ENCODE measurements around the gene GIPC3. TPM values are rescaled to one million over a fixed set of nuclear protein-coding genes. Genes with fewer than 3 reads are reported as not detected.

GIPC3 gene
- total RNA-seq, 1 donor = under 0.01 TPM

- DNase-seq (ENCODE audit: insufficient read length, low spot score, missing footprints) = no peak
- no peaks in the 10 kb centered on the region for H3K27me3 ChIP-seq (ENCODE audit: insufficient read depth, low read length)
- no peak overlapping the region for H3K4me2 ChIP-seq (ENCODE audit: insufficient read depth, low read length)
- H3K9me3 ChIP-seq (ENCODE audit: low read depth, low read length) = no peaks in the 10 kb centered on the region
- no peaks in the 10 kb centered on the region for H3K79me2 ChIP-seq (ENCODE audit: insufficient read depth, low read length)
- H3K27ac ChIP-seq (ENCODE audit: low read depth, low read length) = no peak overlapping the region
- TF ChIP-seq CTCF (IDR thresholded peaks at IDR 0.05; ENCODE audit: extremely low read depth, low read depth, low read length) = no peak
- H2AFZ ChIP-seq (ENCODE audit: low read length) = no peak overlapping the region
- no peaks in the 10 kb centered on the region for H4K20me1 ChIP-seq (ENCODE audit: insufficient read depth, low read length)
- H3K4me3 ChIP-seq (ENCODE audit: insufficient read depth, low read length) = no peak overlapping the region
- no peaks in the 10 kb centered on the region for H3K36me3 ChIP-seq (ENCODE audit: insufficient read depth, low read length)
- no peaks in the 10 kb centered on the region for H3K4me1 ChIP-seq (ENCODE audit: insufficient read depth, low read length)
Measured at GRCh38 chr19:3599776-3600187, 14.5 kb downstream of the GIPC3 start.

GRCh38 chr19:3601021-3601420 is 15.7 kb downstream of the GIPC3 start:
- no peak overlapping the region for H3K27ac ChIP-seq (ENCODE audit: low read depth, low read length)
- H3K9me3 ChIP-seq (ENCODE audit: low read depth, low read length) = no peaks in the 10 kb centered on the region
- no peaks in the 10 kb centered on the region for H3K79me2 ChIP-seq (ENCODE audit: insufficient read depth, low read length)
- H4K20me1 ChIP-seq (ENCODE audit: insufficient read depth, low read length) = no peaks in the 10 kb centered on the region
- no peak overlapping the region for H3K4me3 ChIP-seq (ENCODE audit: insufficient read depth, low read length)
- no peak overlapping the region for H2AFZ ChIP-seq (ENCODE audit: low read length)
- no peak for TF ChIP-seq CTCF (IDR thresholded peaks at IDR 0.05; ENCODE audit: extremely low read depth, low read depth, low read length)
- peaks cover 2% of the 10 kb centered on the region for H3K4me1 ChIP-seq (ENCODE audit: insufficient read depth, low read length)
- H3K27me3 ChIP-seq (ENCODE audit: insufficient read depth, low read length) = peaks cover 2% of the 10 kb centered on the region
- DNase-seq (ENCODE audit: insufficient read length, low spot score, missing footprints) = no peak
- no peak overlapping the region for H3K4me2 ChIP-seq (ENCODE audit: insufficient read depth, low read length)
- no peaks in the 10 kb centered on the region for H3K36me3 ChIP-seq (ENCODE audit: insufficient read depth, low read length)

- no peak overlapping the region for H3K4me2 ChIP-seq (ENCODE audit: insufficient read depth, low read length)
- no peak for TF ChIP-seq CTCF (IDR thresholded peaks at IDR 0.05; ENCODE audit: extremely low read depth, low read depth, low read length)
- no peak overlapping the region for H3K27ac ChIP-seq (ENCODE audit: low read depth, low read length)
- no peak overlapping the region for H3K4me3 ChIP-seq (ENCODE audit: insufficient read depth, low read length)
- H3K79me2 ChIP-seq (ENCODE audit: insufficient read depth, low read length) = no peaks in the 10 kb centered on the region
- DNase-seq (ENCODE audit: insufficient read length, low spot score, missing footprints) = no peak
- H4K20me1 ChIP-seq (ENCODE audit: insufficient read depth, low read length) = no peaks in the 10 kb centered on the region
- no peak overlapping the region for H2AFZ ChIP-seq (ENCODE audit: low read length)
- peaks cover 13% of the 10 kb centered on the region for H3K4me1 ChIP-seq (ENCODE audit: insufficient read depth, low read length)
- H3K9me3 ChIP-seq (ENCODE audit: low read depth, low read length) = no peaks in the 10 kb centered on the region
- peaks cover 2% of the 10 kb centered on the region for H3K27me3 ChIP-seq (ENCODE audit: insufficient read depth, low read length)
- no peaks in the 10 kb centered on the region for H3K36me3 ChIP-seq (ENCODE audit: insufficient read depth, low read length)
Measured at GRCh38 chr19:3603121-3603811, 18.0 kb downstream of the GIPC3 start.

- Histone ChIP-seq H3K4me2 (ENCODE audit: insufficient read depth, low read length) (no peak overlapping the region), H3K4me3 (ENCODE audit: insufficient read depth, low read length) (no peak overlapping the region), H2AFZ (ENCODE audit: low read length) (no peak overlapping the region), H3K79me2 (ENCODE audit: insufficient read depth, low read length) (no peaks in the 10 kb centered on the region), H3K9me3 (ENCODE audit: low read depth, low read length) (no peaks in the 10 kb centered on the region), H3K36me3 (ENCODE audit: insufficient read depth, low read length) (no peaks in the 10 kb centered on the region), H4K20me1 (ENCODE audit: insufficient read depth, low read length) (no peaks in the 10 kb centered on the region), H3K27me3 (ENCODE audit: insufficient read depth, low read length) (peaks cover 2% of the 10 kb centered on the region), H3K27ac (ENCODE audit: low read depth, low read length) (no peak overlapping the region), H3K4me1 (ENCODE audit: insufficient read depth, low read length) (peaks cover 13% of the 10 kb centered on the region)
- TF ChIP-seq CTCF (IDR thresholded peaks at IDR 0.05; ENCODE audit: extremely low read depth, low read depth, low read length) = no peak
- DNase-seq (ENCODE audit: insufficient read length, low spot score, missing footprints) = no peak
Measured at GRCh38 chr19:3604227-3604986, 19.1 kb downstream of the GIPC3 start.
